ENCODE data around the gene ZBED4.

ZBED4 gene

DNA sequence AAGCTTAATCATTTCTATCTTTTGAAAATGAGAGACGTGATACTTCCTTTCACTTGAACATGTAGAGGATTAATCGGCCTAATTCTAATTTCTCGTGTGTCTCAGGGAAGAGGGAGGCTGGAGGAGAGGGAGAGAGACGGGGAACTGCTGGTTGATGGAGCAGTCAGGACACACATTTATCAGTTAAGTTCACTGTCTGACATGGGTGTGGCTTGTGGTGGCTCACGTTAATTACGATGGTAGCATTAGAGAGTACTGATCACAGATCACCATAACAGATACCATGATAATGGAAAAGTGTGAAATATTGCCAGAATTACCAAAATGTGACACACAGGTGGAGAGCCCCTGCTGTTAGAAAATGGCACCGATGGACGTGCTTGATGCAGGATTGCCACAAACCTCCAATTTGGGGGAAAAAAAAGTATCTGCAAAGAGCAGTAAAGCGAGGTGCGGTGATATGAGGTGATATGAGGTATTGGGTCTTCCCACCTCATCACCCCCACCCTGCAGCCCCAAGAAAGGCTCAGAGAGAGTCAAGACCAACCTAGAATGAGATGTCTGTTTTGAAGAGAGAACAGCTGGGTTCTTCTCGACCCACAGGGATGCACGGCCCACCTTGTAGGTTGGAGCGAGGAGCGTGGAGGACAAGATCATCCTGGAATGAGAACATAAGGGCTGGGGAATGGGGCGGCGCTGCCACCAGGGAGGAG is 19.7 kb downstream of the ZBED4 start:
- no peak for DNase-seq

DNA sequence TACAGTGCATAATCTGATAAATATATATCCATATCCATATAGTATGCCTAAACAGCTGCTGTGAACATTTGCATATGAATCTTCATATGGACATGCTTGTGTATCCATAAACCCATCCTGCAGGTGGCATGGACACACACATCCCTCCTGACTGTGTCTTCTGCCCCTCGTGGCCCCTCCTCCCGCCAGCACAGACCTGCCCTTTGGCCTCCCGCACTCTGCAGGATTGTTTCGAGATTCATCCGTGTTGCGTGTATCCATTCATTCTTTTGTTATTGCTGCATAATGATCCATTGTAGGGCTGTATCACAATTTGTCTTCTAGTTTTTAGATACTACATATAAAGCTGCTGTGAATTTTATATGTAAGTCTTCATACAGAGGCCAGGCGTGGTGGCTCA is 24.0 kb downstream of the ZBED4 start:
- no peak for DNase-seq

DNA sequence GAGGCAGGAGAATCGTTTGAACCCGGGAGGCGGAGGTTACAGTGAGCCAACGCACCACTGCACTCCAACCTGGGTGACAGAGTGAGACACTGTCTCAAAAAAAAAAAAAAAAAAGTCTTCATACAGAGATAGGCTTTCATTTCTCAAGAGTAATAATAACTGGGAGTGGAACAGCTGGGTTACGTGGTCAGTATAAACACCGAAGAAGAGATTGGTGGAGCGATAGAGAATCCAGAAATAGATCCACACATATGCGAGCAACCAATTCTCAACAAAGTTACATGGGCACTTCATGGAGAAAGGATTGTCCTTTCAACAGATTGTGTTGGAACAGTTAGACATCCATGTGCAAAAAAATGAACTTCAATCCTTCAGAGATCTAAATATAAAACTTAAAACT is 24.6 kb downstream of the ZBED4 start:
- DNase-seq = no peak

DNA sequence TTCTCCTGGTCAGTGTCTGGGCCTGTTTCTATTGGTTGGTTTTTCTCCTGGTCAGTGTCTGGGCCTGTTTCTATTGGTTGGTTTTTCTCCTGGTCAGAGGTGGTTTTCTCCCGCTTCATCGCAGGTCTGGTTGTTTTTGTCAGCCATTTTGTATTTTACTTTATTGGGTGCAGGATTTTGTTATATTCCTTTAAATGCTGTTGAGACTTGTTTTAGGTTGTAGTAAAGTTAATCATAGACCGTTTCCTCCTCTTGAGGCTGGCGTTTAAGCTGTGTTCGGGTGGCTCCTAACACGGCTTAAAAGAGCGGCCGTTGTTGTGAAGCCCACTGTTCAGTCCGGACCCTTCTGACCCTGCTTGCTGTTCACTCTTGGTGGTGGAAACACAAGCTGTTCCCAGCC is 26.2 kb downstream of the ZBED4 start:
- no peak for DNase-seq

DNA sequence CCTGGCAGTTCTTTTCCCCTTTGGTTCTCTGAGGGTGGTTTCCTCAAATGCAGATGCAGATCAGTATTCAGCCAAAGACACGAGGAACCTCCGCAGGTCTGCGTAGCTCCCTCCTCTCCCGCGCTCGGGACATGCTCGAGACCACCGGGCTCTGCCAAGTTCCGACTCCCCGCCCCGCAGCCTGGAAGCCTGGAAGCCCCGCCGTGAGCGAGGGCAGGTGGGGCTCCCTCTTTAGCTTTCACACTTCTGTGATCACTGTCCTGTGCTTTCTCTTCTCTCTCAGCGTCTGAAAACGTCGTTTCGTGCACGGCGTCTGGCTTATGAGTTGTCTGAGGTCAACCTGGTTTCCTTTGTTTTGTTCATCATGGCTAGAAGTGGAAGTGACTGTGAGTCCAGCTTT is 26.6 kb downstream of the ZBED4 start:
- no peak for DNase-seq

DNA sequence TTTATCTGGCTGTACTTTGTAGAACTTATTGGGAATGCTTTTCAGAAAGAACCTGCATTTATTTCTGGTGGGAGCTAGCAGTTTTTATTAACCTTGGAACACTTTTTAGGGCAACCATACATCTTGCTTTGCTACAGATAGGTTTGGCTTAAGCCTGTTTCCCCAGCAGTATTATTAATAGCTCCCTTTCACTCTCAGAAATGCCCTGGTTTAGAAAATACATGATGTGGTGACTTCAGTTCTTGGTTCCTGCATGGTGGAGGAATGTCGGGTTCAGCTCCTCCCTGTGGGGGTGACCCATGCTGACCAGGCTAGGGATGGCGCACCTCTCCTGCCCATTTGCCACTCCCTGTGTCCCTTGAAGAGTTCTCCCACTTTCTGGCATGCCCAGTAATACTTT is 28.2 kb downstream of the ZBED4 start:
- no peak for DNase-seq

DNA sequence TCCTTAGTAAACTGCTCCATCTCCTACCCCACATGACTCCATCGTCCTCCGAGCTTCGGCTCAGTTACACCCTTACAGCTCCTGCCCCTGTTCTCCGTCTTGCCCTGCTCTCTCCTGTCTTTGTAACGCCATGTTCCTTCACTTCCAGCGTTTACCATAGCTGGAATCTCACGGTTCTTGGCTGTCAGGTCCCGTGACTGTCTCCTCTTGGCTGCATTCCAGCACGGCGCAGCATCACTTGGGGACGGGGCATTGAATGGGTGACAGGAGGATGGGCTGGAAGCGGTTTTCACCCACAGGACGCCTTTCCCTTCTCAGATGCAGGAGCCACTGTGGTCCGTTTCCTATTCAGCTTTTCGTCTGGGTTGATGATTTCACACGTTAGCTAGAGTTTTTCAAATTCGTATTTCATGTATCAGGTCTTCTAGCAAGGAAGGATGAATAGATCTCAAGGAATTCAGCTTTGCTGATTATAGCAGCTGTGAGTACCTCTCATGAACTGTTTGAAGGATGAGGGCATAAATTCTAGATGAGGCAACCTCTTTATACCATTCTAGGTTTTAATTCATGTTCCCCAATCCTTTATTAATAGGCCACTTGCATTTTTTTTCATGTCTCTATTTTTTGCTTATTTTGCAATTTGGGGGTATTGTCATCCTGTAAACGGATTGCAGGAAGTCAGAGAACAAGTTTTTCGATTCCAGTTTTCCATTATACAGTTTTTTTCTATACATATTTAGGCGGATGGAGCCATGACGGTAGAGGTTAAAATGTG is 29.1 kb downstream of the ZBED4 start:
- DNase-seq = peak in 3 of 51 donors; percentile 6 to 12 (median 9)

DNA sequence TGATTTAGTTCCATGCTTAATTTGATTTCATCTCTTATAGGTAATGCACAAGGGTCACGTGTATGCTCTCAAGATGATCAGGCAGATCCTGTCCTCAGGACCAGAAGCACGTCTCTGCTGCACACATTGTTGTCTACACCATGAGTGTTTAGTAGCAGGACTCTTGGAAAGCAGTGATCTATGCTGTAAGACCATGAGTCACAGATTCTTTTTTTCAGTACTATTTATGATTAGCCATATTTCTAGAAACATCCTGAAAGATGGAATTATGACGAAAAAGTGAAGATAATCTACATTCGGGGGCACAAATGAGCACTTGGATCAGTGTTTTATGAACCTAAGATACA is 29.6 kb downstream of the ZBED4 start:
- DNase-seq = no peak

DNA sequence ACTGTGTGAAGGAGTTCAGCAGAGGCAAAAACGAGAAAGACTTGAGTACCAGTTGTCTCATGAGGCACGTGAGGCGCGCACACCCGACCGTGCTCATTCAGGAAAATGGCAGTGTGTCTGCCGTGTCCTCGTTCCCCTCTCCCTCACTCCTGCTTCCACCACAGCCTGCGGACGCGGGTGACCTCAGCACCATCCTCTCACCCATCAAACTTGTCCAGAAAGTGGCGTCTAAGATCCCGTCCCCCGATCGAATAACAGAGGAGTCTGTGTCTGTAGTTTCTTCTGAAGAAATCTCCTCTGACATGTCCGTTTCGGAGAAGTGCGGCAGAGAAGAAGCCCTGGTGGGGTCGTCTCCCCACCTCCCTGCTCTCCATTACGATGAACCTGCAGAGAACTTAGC is 30.4 kb downstream of the ZBED4 start:
- no peak for DNase-seq

DNA sequence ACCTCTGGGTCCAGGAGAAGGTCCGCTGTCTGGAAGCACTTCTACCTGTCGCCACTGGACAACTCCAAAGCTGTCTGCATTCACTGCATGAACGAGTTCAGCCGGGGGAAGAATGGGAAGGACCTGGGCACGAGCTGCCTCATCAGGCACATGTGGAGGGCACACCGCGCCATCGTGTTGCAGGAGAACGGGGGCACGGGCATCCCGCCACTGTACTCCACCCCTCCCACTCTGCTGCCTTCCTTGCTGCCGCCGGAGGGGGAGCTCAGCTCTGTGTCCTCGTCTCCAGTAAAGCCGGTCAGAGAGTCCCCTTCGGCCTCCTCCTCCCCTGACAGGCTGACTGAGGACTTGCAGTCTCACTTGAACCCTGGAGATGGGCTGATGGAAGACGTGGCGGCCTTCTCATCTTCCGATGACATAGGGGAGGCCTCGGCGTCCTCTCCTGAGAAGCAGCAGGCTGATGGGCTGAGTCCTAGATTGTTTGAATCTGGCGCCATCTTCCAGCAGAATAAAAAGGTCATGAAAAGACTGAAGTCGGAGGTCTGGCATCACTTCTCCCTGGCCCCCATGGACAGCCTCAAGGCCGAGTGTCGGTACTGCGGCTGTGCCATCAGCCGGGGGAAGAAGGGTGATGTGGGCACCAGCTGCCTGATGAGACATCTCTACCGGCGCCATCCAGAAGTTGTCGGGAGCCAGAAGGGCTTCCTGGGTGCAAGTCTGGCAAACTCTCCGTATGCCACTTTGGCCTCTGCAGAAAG is 31.0 kb downstream of the ZBED4 start:
- DNase-seq = no peak

DNA sequence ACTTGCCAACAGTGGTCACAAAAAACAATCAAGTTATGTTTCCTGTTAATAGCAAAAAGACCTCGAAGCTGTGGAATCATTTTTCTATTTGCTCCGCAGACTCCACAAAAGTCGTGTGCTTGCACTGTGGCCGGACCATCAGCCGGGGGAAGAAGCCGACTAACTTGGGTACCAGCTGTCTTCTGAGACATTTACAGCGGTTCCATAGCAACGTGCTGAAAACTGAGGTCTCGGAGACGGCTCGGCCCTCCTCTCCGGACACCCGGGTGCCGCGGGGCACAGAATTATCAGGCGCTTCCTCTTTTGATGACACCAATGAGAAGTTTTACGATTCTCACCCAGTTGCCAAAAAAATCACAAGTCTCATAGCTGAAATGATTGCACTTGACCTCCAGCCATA is 31.6 kb downstream of the ZBED4 start:
- DNase-seq = no peak

DNA sequence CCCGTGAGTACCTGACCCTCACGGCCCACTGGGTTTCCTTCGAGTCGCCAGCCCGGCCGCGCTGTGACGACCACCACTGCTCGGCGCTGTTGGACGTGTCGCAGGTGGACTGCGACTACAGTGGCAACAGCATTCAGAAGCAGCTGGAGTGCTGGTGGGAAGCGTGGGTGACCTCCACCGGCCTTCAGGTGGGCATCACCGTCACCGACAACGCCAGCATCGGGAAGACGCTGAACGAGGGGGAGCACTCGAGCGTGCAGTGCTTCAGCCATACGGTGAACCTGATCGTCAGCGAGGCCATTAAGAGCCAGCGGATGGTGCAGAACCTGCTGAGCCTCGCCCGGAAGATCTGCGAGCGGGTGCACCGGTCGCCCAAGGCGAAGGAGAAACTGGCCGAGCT is 32.2 kb downstream of the ZBED4 start:
- no peak for DNase-seq

DNA sequence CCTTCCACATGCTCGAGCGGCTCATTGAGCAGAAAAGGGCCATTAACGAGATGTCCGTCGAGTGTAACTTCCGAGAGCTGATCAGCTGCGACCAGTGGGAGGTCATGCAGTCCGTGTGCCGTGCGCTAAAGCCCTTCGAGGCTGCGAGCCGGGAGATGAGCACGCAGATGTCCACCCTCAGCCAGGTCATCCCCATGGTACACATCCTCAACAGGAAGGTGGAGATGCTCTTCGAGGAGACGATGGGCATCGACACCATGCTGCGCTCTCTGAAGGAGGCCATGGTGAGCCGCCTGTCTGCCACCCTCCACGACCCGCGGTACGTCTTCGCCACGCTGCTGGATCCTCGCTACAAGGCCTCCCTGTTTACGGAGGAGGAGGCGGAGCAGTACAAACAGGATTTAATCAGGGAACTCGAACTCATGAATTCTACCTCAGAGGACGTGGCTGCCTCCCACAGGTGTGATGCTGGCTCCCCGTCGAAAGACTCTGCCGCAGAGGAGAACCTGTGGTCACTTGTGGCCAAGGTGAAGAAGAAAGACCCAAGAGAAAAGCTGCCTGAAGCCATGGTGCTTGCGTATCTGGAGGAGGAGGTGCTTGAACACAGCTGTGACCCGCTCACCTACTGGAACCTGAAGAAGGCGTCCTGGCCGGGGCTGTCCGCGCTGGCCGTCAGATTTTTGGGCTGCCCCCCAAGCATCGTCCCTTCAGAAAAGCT is 32.9 kb downstream of the ZBED4 start:
- DNase-seq = no peak

DNA sequence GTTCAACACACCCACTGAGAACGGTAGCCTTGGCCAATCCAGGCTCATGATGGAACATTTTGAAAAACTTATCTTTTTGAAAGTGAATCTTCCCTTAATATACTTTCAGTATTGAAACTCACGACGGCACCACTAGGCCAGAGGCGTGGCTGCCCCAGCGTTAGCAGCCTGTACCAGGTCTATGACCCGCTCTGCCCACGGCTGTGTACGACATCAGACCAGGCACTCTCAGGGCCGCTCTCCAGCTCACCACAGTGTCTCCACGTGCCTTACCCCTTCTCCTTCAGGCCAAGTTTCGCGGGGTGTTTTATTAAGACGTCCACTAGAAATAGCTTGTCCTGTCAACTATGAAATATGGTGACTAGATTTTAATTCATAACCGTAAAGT is 33.4 kb downstream of the ZBED4 start:
- DNase-seq = no peak

DNA sequence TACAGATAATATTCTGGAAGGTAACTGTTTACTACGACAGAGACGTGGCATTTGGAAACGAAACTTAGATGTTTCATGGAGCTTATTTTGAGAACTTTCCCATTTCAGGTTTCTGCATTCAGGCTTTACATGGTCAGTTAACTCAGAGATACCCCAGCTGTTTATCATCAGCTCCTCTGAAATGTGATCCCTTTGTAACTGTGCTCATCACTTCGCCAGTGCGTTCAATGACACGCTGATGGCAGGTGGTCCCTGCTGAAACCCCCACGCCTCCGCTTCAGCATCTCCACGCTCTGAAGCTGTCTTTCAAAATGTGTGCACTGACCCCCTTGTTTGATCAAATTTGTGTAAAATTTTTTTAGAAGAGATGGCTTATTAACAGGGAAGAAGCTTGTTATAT is 34.1 kb downstream of the ZBED4 start:
- no peak for DNase-seq

DNA sequence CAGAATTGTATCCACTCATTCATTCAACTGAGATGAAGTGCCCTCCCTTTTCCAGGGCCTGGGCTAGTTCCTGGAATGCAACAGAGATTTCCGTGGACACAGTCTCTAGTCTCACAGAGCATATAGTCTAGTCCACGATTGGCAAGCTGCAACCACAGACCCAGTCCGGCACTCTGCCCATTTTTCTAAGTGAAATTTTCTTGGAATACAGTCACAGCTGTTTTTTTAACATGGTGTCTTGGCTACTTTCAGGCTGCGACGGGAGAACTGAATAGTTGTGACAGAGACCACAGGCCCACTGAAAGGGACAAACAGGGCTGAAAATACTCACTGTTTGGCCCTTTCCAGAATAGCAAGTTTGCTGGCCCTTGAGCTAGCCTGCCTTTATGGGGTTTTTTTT is 35.4 kb downstream of the ZBED4 start:
- DNase-seq = peak in 20 of 51 donors; percentile 5 to 69 (median 32)

DNA sequence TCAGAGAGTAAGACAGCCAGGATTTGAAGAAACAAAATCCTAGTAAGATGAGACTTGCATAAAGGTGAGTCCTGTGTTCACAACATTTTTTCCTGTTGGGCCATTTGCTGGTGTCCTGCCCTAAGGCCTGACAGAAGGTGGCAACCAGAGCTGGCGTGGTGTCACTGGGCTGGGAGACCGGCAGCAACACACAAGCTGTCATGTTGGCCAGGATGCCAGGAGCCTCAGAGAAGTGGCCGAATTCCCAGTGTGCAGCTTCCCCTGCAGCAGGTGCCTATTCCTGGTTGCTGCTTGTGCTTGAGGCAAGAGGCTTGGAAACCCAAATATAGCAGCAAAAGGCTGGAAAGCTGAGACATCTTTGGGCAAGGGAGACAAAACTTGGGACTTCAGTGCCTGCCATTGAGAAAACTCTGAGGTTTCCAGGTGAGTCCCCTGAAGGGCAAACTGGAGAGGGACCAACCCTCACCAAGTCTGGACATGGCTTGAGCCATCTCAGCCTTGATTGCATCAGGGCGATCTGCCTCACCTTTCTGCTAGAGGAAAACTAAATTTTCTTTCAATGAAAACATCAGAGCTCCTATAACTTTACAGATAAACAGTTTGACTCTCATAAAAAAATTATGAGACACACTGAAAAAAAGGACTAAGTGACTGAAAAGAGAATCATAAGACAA is 38.7 kb downstream of the ZBED4 start:
- DNase-seq = no peak

DNA sequence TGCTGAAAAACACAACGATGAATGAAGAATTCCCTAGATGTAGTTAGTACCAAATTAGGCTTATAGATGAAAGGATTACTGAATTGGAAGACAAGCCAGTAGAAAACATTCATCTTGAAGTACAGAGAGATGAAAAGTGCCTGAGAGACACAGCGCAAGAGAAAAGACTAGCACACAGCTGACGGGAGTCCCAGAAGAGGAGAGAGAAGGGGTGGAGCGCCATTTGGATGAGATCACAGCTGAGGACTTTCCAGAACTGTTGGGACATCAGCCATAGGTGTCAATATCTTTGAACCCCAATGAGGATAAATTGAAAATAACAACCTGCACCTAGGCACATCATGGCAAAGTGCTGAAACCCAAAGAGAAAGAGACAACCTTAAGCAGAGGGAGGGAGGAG is 39.4 kb downstream of the ZBED4 start:
- DNase-seq = no peak

DNA sequence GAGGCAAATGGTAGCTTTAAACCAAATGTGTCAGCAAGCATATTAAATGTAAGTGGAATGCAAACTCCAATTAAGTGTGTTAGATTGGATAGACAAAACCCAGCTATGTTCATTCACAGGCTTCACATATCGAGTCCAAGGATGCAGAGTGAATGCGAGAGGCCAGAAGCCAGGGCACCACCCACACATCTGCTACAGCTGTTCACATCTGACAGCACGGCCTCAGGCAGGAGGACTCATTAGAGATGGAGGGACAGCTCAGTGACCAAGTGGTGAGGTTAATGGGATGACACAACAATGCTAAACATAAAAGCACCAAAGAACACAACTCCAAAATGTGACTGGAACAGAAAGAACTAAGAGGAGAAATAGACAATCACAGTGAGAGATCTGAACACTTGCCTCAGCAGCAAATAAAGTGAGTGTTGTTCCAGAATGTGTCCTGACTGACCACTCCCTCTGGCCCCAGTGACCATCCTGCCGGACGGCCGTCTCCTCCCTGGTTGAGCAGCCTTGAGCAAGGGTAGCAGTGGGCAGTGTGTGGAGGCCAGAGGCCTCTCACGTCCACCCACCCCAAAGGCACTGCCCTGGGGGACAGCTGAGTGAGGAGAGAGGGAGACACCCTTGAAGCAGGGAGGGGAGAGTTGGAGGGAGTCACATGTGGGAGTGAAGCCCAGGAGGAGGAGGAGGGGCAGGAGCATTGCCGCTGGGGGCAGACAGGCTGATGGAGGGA is 40.8 kb downstream of the ZBED4 start:
- no peak for DNase-seq

DNA sequence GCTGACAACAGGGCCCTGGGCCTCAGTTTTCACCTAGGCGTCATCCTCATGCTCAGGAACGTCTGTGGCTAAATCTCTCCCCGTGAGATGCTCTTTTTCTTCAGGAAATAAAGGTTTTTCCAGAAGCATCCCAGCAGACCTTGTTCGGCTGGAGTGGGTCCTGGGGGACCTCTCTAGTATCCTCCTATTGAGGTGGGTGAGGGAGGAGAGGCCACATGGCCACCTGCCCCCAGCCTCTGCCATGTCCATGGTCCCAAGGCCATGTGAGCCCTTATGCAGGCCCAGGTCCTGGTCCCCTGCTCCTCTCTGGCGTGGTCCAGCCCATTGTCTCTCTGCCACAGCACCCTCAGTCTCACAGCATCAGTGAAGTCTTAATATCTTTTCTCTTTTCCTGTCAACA is 42.6 kb downstream of the ZBED4 start:
- no peak for DNase-seq
